ENCODE data around the gene CMIP.

- TF ChIP-seq TEAD1 (CRISPR knock-in tag; IDR thresholded peaks at IDR 0.05) (no peak), ESRRA (CRISPR knock-in tag; IDR thresholded peaks at IDR 0.05; ENCODE audit: borderline replicate concordance) (no peak), ZNF423 (CRISPR knock-in tag; IDR thresholded peaks at IDR 0.05) (no peak)
- TF ChIP-seq, protein P1, sequence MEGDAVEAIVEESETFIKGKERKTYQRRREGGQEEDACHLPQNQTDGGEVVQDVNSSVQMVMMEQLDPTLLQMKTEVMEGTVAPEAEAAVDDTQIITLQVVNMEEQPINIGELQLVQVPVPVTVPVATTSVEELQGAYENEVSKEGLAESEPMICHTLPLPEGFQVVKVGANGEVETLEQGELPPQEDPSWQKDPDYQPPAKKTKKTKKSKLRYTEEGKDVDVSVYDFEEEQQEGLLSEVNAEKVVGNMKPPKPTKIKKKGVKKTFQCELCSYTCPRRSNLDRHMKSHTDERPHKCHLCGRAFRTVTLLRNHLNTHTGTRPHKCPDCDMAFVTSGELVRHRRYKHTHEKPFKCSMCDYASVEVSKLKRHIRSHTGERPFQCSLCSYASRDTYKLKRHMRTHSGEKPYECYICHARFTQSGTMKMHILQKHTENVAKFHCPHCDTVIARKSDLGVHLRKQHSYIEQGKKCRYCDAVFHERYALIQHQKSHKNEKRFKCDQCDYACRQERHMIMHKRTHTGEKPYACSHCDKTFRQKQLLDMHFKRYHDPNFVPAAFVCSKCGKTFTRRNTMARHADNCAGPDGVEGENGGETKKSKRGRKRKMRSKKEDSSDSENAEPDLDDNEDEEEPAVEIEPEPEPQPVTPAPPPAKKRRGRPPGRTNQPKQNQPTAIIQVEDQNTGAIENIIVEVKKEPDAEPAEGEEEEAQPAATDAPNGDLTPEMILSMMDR (IDR thresholded peaks at IDR 0.05): no peak
Observed at GRCh38 chr16:81640681-81641070, 196.1 kb downstream of the CMIP start.

All from WTC11 (cell line).